ENCODE measurements around the gene SH3BP1. TPM values are rescaled to one million over a fixed set of nuclear protein-coding genes. Genes with fewer than 3 reads are reported as not detected.
"Not testable (repeated sequence)": the region's sequence is repeated elsewhere in the genome, so short reads cannot be mapped to it uniquely, and the experiment has no call there.

SH3BP1 gene
- polyA plus RNA-seq, 1 donor from 2014 or later = 14.7 TPM

DNA sequence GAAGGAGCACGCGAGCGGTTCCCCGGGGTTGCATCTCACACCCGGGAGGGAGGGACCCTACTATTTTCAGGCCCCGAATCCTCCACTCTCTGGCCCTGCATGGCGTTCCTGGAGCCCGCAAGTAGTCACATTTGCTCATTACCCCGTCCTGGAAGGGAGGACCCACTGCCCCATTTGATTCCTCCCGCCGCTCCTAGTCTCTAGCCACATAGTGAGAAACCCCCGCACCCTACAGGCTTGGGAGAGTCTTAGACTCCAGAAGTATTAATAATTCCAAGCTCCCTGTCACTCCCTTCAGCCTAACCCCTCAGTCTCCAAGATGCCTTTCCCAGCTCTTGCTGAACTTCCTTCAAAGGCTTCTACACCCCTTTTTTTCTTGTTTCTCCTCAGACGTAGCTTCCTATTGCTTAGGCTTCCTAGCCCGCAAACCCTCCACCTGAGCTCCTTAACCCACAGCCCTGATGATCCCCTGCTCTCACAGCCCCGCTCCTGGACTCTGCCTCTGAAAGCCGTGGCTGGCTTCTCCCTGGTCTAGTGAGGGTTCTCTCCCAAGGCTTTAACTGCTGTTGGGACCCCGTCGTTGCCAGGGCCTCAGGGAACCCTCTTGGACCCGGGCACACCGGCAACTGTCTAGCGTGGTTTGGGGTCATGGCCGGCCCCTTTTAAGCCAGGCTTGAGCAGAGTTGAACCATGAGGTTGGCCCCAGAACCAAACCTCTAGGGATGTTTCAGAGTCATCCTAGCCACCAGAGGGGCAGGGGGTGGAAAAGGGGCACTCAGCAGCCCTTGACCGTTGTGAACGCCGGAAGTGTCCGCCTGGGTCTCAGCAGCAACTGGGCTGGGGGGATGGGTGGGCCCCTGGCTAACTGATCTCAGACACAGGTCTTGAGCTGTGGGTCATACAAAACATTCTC is 30.0 kb upstream of the SH3BP1 start:
- peaks cover 16 to 27% (median 20%) of the 10 kb centered on the region in 3 donors for H3K4me1 Mint-ChIP-seq
- peak overlapping the region; percentile 89 to 98 (median 93) for H3K4me3 Mint-ChIP-seq
- H3K27me3 Mint-ChIP-seq = peaks cover 2% of the 10 kb centered on the region
- no peaks in the 10 kb centered on the region for H3K36me3 Mint-ChIP-seq
- H3K9me3 Mint-ChIP-seq = no peaks in the 10 kb centered on the region
- H3K27ac Mint-ChIP-seq = peak overlapping the region; percentile 95 to 97 (median 97)

DNA sequence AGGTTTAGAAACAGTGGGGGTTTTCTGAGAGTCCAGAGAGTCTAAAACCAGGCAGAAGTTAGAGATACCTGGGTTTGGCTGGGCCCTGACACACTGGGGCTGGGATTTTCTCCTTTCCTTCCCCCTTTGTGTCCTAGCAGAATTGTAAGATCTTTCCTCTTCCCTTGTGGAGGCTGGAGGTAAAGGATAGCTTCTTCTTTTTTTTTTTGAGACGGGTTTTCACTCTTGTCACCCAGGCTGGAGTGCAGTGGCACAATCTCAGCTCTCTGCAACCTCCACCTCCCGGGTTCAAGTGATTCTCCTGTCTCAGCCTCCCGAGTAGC is 29.4 kb upstream of the SH3BP1 start:
- H3K4me3 Mint-ChIP-seq = peak overlapping the region; percentile 89 to 98 (median 93)
- not testable (repeated sequence) for H3K36me3 Mint-ChIP-seq, H3K27me3 Mint-ChIP-seq, H3K9me3 Mint-ChIP-seq
- H3K27ac Mint-ChIP-seq = peak overlapping the region in 2 of 3 donors; percentile 95 to 97
- H3K4me1 Mint-ChIP-seq = peaks cover 16 to 27% (median 20%) of the 10 kb centered on the region in 3 donors

DNA sequence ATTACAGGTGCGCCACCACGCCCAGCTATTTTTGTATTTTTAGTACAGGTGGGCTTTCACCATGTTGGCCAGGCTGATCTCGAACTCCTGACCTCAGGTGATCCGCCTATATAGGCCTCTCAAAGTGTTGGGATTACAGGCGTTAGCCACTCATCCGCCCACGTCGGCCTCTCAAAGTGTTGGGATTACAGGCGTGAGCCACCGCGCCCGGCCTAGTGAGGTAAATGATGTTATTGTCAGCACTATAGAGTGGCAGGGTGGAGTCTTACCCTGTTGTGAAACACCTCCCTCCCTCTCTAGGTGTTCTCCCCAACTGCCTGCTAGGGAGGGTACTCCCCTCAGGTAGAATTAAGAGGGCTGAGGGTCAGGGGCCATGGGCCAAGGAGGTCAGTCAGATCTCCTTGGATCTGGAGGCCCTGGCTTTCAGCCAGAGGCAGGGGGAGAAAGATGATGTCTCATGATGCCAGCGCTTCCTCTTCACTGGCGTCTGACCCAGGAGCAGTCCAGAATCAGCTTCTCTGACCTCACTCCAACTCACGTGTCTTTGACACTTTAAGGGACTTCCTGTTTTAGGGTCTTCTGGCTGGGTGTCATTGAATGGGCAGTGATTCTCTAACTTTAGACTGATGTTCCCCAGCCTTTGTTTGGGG is 28.9 kb upstream of the SH3BP1 start:
- Mint-ChIP-seq H3K4me1 (peaks cover 16 to 27% (median 20%) of the 10 kb centered on the region in 3 donors), H3K9me3 (no peaks in the 10 kb centered on the region), H3K36me3 (no peaks in the 10 kb centered on the region), H3K27ac (peak overlapping the region; percentile 67 to 95 (median 90)), H3K4me3 (peak overlapping the region in 3 of 4 donors; percentile 89 to 98 (median 95)), H3K27me3 (no peaks in the 10 kb centered on the region)

DNA sequence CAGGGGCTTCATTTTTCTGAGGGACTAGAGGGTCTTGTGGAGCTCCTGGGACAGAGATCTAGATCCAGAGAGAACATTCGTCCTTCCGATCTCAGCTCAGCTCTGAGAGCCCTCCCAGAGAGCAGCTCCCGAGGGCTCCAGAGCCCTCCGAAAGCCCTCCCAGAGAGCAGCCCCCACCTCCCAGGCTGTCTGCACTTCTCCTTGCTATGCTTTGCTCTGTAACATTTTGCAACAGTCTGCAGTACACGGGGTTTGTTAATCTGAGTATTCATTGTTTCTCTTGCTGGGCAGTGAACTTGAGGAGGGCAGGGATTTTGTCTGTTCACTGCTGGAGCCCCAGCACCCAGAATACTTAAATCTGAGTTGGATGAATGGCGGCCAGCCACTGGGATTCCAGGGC is 28.3 kb upstream of the SH3BP1 start:
- Mint-ChIP-seq H3K27me3 (no peaks in the 10 kb centered on the region), H3K4me3 (peak overlapping the region in 3 of 4 donors; percentile 67 to 89 (median 70)), H3K27ac (peak overlapping the region; percentile 67 to 95 (median 90)), H3K36me3 (no peaks in the 10 kb centered on the region), H3K9me3 (no peaks in the 10 kb centered on the region), H3K4me1 (peaks cover 16 to 29% (median 22%) of the 10 kb centered on the region in 3 donors)

- Mint-ChIP-seq H3K4me1 (peaks cover 14 to 18% (median 16%) of the 10 kb centered on the region in 3 donors), H3K4me3 (peak overlapping the region in 1 of 4 donors; percentile 71), H3K36me3 (peaks cover 8% of the 10 kb centered on the region), H3K9me3 (no peaks in the 10 kb centered on the region), H3K27me3 (no peaks in the 10 kb centered on the region), H3K27ac (peak overlapping the region in 1 of 3 donors; percentile 92)
Observed at GRCh38 chr22:37616201-37617083, 23.0 kb upstream of the SH3BP1 start.

DNA sequence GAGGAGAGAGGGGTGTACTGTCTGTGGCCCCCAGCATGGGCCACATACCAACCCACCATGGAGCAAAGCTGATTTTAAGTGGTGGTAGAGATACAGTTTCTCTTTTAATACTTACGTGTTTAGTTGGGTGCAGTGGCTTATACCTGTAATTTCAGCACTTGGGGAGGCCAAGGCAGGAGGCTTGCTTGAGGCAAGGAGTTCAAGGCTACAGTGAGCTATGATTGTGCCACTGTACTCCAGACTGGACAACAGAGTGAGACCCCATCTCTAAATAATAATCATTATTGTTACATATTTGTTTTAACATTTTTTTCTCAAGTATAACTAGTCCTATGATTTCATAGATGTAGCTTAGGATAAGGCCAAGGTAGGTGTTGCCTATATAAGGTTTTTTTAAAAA is 22.0 kb upstream of the SH3BP1 start:
- Mint-ChIP-seq H3K4me1 (peaks cover 14 to 18% (median 16%) of the 10 kb centered on the region in 3 donors), H3K27me3 (no peaks in the 10 kb centered on the region), H3K9me3 (no peaks in the 10 kb centered on the region), H3K36me3 (peaks cover 8% of the 10 kb centered on the region), H3K27ac (peak overlapping the region in 1 of 3 donors; percentile 96), H3K4me3 (peak overlapping the region in 2 of 4 donors; percentile 63 to 71)

DNA sequence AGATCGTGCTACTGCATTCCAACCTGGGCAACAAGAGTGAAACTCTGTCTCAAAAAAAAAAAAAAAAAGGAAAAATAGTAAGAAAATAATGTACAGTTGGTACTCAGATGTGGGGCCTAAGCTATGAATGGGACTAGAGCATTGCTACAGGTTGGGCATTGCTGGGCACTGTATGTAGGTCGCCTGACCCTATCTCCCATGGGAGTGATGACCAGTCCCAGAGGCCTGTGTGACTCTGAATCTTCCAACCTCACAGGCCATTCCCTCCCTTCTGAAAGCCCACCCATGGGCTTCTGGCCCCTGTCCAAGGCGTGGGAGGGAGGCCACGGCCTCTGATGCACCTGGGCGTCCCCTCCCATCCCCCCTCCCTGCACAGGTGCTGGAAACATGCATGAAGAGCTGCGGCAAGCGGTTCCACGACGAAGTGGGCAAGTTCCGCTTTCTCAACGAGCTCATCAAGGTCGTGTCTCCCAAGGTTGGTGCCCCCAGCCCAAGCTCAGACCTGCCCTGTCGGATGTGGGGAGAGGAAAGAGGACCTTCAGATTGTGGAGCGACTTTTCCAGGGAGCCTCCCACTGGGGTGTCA is 21.3 kb upstream of the SH3BP1 start:
- Mint-ChIP-seq H3K27me3 (no peaks in the 10 kb centered on the region), H3K4me1 (peaks cover 14 to 20% (median 18%) of the 10 kb centered on the region in 3 donors), H3K9me3 (no peaks in the 10 kb centered on the region), H3K36me3 (peaks cover 8% of the 10 kb centered on the region), H3K27ac (peak overlapping the region; percentile 94 to 96 (median 95)), H3K4me3 (peak overlapping the region; percentile 52 to 91 (median 76))

- H3K27ac Mint-ChIP-seq = peak overlapping the region; percentile 94 to 96 (median 95)
- peak overlapping the region; percentile 52 to 91 (median 76) for H3K4me3 Mint-ChIP-seq
- H3K4me1 Mint-ChIP-seq = peaks cover 17 to 21% (median 20%) of the 10 kb centered on the region in 3 donors
- H3K36me3 Mint-ChIP-seq = peaks cover 8% of the 10 kb centered on the region
- no peaks in the 10 kb centered on the region for H3K9me3 Mint-ChIP-seq
- H3K27me3 Mint-ChIP-seq = no peaks in the 10 kb centered on the region
Observed at GRCh38 chr22:37618674-37619073, 20.8 kb upstream of the SH3BP1 start.

DNA sequence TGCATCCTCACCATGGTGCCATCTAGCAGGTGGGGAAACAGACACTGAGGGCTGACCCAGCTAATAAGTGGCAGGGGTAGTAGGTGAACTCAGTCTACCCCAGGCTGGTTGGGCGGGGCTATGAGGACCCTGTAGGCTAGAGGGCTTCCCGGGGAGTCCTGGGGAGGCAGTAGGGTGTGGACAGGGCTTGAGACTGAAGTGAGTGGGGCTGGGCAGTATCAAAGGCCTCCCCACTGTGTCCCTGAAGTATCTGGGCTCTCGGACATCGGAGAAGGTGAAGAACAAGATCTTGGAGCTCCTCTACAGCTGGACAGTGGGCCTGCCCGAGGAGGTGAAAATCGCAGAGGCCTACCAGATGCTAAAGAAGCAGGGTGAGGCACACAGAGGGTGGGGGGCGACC is 19.5 kb upstream of the SH3BP1 start:
- H3K4me1 Mint-ChIP-seq = peaks cover 18 to 25% (median 22%) of the 10 kb centered on the region in 3 donors
- no peaks in the 10 kb centered on the region for H3K27me3 Mint-ChIP-seq
- H3K4me3 Mint-ChIP-seq = no peak overlapping the region
- H3K9me3 Mint-ChIP-seq = no peaks in the 10 kb centered on the region
- H3K27ac Mint-ChIP-seq = peak overlapping the region in 1 of 3 donors; percentile 96
- peaks cover 9% of the 10 kb centered on the region for H3K36me3 Mint-ChIP-seq

- H3K4me3 Mint-ChIP-seq = peak overlapping the region in 2 of 4 donors; percentile 24 to 74
- H3K27ac Mint-ChIP-seq = peak overlapping the region; percentile 10 to 83 (median 46)
- H3K9me3 Mint-ChIP-seq = no peaks in the 10 kb centered on the region
- H3K27me3 Mint-ChIP-seq = peaks cover 2% of the 10 kb centered on the region
- peaks cover 11% of the 10 kb centered on the region for H3K36me3 Mint-ChIP-seq
- peaks cover 23 to 30% (median 25%) of the 10 kb centered on the region in 3 donors for H3K4me1 Mint-ChIP-seq
Observed at GRCh38 chr22:37621352-37621860, 18.1 kb upstream of the SH3BP1 start.

DNA sequence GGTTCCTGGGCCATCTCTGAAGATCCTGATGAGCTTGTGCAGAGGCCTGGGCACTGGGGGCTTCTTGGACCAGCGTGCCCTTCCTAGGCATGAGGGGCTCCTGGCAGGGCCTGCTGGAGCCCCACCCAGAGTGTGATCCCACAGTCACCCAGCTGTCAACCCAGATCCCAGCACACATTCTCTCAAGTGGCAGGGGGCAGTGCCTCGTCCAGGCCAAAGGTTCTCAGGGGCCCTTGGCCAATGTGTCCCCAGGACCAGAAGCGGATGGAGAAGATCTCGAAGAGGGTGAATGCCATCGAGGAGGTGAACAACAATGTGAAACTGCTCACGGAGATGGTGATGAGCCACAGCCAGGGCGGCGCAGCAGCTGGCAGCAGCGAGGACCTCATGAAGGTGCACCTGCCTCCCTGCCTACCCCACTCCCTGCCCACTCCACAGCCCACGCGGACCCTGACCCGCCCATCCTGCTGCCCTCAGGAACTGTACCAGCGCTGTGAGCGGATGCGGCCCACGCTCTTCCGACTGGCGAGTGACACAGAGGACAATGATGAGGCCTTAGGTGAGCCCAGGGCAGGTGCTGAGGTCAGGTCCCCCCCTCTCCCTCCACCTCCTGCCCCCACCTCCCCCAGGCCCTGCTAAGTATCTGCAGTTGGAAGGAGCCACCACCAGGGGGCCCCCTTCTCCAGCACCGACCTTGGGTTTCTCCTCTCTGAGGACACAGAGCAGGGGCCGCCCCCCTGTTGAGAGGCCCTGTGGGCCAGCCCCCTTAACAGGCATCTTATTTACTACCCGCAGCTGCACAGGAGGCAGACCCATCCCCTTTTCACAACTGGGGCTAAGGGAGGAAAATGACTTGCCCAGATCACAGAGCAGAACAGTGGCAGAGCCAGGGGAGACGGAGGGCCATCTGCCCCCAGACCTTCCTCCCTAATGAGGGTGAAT is 16.1 kb upstream of the SH3BP1 start:
- peak overlapping the region in 3 of 4 donors; percentile 49 to 83 (median 68) for H3K4me3 Mint-ChIP-seq
- H3K27ac Mint-ChIP-seq = peak overlapping the region in 2 of 3 donors; percentile 85 to 91
- H3K36me3 Mint-ChIP-seq = peaks cover 9% of the 10 kb centered on the region
- peaks cover 32 to 35% (median 32%) of the 10 kb centered on the region in 3 donors for H3K4me1 Mint-ChIP-seq
- peaks cover 2% of the 10 kb centered on the region for H3K27me3 Mint-ChIP-seq
- no peaks in the 10 kb centered on the region for H3K9me3 Mint-ChIP-seq

GRCh38 chr22:37624017-37624365 is 15.5 kb upstream of the SH3BP1 start:
- Mint-ChIP-seq H3K27ac (peak overlapping the region in 2 of 3 donors; percentile 85 to 91), H3K4me1 (peaks cover 31 to 32% (median 31%) of the 10 kb centered on the region in 3 donors), H3K9me3 (no peaks in the 10 kb centered on the region), H3K36me3 (peaks cover 7% of the 10 kb centered on the region), H3K27me3 (peaks cover 2% of the 10 kb centered on the region), H3K4me3 (peak overlapping the region in 1 of 4 donors; percentile 49)

DNA sequence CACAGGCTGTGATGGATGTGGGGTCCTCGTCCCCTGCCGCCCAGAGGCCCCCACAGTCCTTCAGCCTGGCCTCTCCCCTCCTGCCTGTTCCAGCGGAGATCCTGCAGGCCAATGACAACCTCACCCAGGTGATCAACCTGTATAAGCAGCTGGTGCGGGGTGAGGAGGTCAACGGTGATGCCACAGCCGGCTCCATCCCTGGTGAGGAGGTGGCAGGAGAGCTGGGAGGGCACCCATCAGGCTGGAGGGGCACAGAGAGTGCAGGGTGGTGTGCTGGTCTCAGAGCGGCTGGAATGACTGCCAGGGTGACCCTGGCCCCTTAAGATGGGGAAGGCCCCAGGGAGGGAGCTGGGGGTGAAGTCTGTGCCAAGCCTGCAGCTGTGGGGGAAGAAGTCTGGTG is 14.6 kb upstream of the SH3BP1 start:
- Mint-ChIP-seq H3K9me3 (no peaks in the 10 kb centered on the region), H3K27ac (peak overlapping the region; percentile 36 to 94 (median 86)), H3K36me3 (peaks cover 4% of the 10 kb centered on the region), H3K4me3 (peak overlapping the region in 2 of 4 donors; percentile 4 to 71), H3K27me3 (peaks cover 2% of the 10 kb centered on the region), H3K4me1 (peaks cover 27 to 31% (median 31%) of the 10 kb centered on the region in 3 donors)
